Measurements from ENCODE around the gene LOC128125822.

DNA sequence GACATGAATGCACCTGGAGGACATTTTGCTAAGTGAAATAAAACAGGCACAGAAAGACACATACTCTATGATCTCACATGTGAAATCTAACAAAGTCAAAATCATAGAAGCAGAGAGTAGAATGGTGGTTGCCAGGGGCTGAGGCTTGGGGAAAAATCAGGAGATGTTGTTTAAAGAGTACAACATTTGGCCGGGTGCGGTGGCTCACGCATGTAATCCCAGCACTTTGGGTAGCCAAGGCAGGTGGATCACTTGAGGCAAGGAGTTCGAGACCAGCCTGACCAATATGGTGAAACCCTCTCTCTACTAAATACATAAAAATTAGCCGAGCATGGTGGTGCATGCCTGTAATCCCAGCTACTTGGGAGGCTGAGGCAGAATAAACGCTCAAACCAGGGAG, 26.0 kb upstream of the LOC128125822 start:
- no peak for TF ChIP-seq EZH2 (IDR thresholded peaks at IDR 0.05; ENCODE audit: borderline replicate concordance)
- TF ChIP-seq, protein P1, sequence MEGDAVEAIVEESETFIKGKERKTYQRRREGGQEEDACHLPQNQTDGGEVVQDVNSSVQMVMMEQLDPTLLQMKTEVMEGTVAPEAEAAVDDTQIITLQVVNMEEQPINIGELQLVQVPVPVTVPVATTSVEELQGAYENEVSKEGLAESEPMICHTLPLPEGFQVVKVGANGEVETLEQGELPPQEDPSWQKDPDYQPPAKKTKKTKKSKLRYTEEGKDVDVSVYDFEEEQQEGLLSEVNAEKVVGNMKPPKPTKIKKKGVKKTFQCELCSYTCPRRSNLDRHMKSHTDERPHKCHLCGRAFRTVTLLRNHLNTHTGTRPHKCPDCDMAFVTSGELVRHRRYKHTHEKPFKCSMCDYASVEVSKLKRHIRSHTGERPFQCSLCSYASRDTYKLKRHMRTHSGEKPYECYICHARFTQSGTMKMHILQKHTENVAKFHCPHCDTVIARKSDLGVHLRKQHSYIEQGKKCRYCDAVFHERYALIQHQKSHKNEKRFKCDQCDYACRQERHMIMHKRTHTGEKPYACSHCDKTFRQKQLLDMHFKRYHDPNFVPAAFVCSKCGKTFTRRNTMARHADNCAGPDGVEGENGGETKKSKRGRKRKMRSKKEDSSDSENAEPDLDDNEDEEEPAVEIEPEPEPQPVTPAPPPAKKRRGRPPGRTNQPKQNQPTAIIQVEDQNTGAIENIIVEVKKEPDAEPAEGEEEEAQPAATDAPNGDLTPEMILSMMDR (IDR thresholded peaks at IDR 0.05; ENCODE audit: poor library complexity) = no peak
